Kasumi-1 (cell line): ENCODE data around the gene COL26A1.
"Not testable (repeated sequence)": the region's sequence is repeated elsewhere in the genome, so short reads cannot be mapped to it uniquely, and the experiment has no call there.

Experiments used
- DNase-seq, 2 experiments: peaks; one replicate each; lab custom pipeline; 2025; lab: John Stamatoyannopoulos, UW

COL26A1 gene

GRCh38 chr7:101501351-101501750, 138.7 kb downstream of the COL26A1 start:
- DNase-seq, result no peak

GRCh38 chr7:101502466-101503098, 139.9 kb downstream of the COL26A1 start:
- no peak for DNase-seq

- not testable (repeated sequence) for DNase-seq
Measured at GRCh38 chr7:101505510-101505909, 142.8 kb downstream of the COL26A1 start.

GRCh38 chr7:101506531-101506930, 143.9 kb downstream of the COL26A1 start:
- DNase-seq, result no peak

- no peak for DNase-seq
Measured at GRCh38 chr7:101507327-101507726, 144.7 kb downstream of the COL26A1 start.

- DNase-seq, result peak; percentile 64 to 67
Measured at GRCh38 chr7:101507791-101508252, 145.1 kb downstream of the COL26A1 start.

- no peak for DNase-seq
Measured at GRCh38 chr7:101510297-101510696, 147.6 kb downstream of the COL26A1 start.

- DNase-seq, result no peak
Measured at GRCh38 chr7:101511965-101512364, 149.3 kb downstream of the COL26A1 start.

- no peak for DNase-seq
Measured at GRCh38 chr7:101516851-101517250, 154.2 kb downstream of the COL26A1 start.

GRCh38 chr7:101517304-101517703, 154.6 kb downstream of the COL26A1 start:
- no peak for DNase-seq

- DNase-seq, result no peak
Measured at GRCh38 chr7:101518336-101518735, 155.7 kb downstream of the COL26A1 start.

- no peak for DNase-seq
Measured at GRCh38 chr7:101519324-101520023, 156.8 kb downstream of the COL26A1 start.

GRCh38 chr7:101521430-101521925, 158.8 kb downstream of the COL26A1 start:
- DNase-seq, result no peak

GRCh38 chr7:101522021-101522420, 159.3 kb downstream of the COL26A1 start:
- no peak for DNase-seq

GRCh38 chr7:101527844-101528667, 165.4 kb downstream of the COL26A1 start:
- no peak for DNase-seq

GRCh38 chr7:101529560-101529959, 166.9 kb downstream of the COL26A1 start:
- no peak for DNase-seq

- DNase-seq, result no peak
Measured at GRCh38 chr7:101531726-101532357, 169.2 kb downstream of the COL26A1 start.

GRCh38 chr7:101532400-101533102, 169.9 kb downstream of the COL26A1 start:
- no peak for DNase-seq

GRCh38 chr7:101533103-101533465, 170.4 kb downstream of the COL26A1 start:
- DNase-seq, result no peak

- no peak for DNase-seq
Measured at GRCh38 chr7:101534015-101534803, 171.5 kb downstream of the COL26A1 start.

- no peak for DNase-seq
Measured at GRCh38 chr7:101534873-101535272, 172.2 kb downstream of the COL26A1 start.
